Kidney capillary endothelial cell (primary cell): ENCODE results near the gene BACE2.

Experiments used
- DNase-seq: peaks from one replicate; pipeline ENCODE4 v3.0.0-alpha.2; 2018; ENCODE audit warnings: low spot score

Gene BACE2

DNA sequence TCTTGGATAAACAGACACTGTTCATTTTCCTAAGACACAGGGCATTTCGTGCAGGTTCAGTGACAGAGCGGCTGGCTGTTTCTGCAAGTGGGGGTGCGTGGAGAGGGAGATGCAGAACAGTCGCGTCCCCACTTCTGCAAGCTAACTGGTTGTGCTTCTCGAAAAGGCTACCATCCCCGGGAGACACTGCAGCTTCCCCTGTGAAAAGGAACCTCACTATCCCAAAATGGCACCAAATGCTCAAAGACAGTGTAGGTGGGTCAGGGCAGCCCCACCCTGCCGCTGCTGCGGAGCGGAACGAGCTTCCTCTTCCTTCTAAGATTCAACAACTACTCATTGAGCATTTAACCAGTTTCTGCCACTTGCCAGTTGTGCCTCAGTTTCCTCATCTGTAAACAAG, 19.2 kb upstream of the BACE2 start:
- DNase-seq = no peak

DNA sequence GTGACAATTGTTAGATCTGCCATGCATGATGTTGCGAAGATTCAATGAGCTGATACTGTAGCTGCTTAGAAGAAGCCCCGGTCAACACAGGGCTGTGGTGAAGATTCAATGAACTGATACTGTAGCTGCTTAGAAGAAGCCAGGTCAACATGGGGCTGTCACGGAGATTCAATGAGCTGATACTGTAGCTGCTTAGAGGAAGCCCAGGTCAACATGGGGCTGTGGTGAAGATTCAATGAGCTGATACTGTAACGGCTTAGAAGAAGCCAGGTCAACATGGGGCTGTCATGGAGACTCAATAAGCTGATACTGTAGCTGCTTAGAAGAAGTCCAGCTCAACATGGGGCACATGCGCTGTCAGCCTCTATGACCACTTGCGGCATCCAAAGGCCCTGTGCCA, 18.8 kb upstream of the BACE2 start:
- no peak for DNase-seq

DNA sequence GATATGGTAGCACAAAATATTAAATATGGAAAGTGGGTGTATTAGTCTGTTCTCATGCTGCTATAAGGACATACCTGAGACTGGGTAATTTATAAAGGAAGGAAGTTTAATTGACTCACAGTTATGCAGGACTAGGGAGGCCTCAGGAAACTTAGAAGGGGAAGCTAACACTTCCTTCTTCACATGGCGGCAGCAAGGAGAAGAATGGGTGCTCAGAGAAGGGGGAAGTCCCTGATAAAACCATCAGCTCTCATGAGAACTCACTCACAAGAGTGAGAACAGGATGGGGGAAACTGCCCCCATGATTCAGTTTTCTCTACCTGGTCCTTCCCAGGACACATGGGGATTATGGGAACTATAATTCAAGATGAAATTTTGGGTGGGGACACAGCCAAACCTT, 15.8 kb upstream of the BACE2 start:
- DNase-seq = peak; percentile 55

DNA sequence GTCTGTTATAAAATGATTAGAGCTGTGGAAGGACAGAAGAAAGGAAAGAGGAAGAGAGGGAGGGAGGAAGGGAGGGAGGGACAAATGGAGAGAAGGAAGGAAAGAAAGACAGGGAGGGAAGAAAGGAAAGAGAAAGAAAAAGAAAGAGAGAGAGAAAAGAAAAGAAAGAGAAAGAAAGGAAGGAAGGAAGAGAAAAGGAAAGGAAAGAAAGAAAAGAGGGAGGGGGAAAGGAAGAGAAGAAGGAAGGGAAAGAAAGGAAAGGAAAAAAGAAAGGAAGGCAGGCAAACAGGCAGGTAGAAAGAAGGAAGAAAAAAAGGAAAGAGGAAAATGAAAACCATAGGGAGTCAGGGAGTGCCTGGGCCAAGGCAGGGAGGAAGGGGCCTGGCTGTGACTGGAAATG, 14.5 kb upstream of the BACE2 start:
- DNase-seq = no peak

DNA sequence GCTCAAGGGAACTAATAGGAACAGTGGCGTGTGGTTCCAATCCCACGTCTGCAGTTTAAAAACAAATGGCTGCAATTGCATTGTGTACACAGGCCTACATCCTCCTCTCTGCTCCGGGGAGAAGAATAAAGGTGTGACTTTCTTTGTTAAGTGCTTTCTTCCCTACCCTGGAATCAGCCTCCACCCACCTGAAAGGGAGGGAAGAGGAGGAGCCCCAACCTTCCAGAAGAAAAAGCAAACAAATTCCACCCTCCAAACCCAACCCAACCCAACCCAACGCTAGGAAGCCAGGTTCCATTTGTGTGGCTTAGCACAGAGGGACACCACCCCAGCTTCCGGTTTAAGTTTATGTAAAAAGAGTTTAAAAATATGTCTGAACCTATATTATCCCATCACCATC, 11.8 kb upstream of the BACE2 start:
- DNase-seq = no peak

DNA sequence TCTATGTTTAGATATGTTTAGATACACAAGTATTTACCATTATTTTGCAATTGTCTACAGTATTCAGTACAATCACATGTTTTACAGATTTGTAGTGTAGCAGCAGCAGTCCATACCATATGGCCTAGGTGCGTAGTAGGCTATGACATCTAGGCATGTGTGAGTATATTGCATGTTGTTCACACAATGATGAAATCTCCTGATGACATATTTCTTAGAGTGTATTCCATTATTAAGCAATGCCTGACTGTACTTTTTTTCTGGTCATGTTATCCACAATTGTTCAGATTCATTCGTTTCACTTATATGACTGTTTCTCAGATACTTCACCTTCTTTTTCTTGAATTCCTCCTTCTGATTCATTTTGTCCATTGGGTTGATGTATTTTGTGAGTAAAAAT, 9.9 kb upstream of the BACE2 start:
- no peak for DNase-seq

DNA sequence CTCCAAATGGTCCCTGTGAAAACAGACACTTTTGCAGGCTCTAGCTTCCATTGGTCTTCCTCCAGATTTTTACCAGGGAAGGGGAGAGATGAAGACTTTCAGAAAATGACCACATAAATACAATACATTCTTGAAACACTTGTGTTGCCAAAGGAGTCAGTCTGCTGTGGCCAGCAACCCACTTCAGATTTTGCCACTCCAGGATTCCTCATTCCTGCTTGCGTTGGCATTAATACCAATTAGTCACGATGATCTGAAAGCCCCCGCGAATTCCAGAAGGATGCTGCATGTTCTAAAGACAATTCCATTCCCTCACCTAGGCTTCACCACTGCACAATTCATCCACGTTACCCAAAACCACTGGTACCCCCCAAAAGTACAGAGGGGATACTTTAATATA, 7.9 kb upstream of the BACE2 start:
- DNase-seq = no peak

DNA sequence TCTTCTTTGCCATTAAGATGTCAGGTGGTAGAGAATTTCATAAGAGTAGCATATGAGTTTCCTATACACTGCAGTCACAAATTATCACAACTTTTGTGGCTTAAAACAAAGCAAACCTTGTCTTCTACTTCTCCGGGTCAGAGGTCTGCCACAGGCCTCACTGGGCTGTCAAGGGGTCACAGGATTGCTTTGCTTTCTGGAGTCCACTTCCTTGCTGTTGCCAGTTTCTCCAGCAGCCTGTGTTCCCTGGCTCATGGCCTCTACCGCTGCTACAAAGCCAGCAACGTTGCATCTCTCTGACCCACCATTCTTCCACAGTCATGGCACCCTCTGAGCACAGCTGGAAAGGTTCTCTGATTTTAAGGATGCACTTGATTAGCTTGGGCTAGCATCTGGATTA, 6.5 kb upstream of the BACE2 start:
- DNase-seq = no peak

DNA sequence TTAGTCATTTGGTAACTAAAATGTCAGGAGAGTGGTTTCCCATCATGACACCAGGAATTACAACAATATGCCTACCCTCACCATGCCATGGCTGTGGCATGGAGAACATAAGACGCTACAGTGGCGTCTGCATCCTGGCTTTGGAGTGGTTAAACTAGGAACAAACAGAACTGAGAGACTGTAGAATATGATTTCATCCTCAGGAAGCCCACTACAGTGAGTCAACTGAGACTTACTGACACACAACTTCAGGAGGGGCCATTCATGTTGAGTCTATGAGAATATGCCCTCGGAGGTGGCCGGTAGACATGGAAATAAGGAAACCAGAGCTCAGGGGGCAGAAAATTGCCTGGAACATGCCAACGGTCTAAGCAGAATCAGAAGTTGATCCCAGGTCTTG, 5.9 kb upstream of the BACE2 start:
- DNase-seq = peak; percentile 67

DNA sequence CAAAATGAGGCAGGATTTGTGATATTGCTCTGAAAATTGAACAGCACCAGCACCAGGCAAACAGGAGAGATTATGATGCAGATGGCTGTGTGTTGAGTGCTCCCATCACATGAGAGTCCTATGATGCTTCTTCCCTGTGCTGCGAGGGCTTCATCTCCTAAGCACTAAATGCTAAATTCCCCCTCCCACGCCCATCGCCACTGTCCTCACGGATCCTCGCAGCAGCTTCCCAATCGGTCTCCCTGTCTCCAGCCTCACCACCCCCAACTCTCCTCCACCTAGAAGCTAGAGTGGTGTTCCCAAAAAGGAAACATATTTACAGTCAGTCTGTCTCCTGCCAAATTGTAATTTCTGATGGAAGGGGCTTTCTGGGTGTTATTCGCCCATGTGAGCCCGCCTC, 4.9 kb upstream of the BACE2 start:
- no peak for DNase-seq

DNA sequence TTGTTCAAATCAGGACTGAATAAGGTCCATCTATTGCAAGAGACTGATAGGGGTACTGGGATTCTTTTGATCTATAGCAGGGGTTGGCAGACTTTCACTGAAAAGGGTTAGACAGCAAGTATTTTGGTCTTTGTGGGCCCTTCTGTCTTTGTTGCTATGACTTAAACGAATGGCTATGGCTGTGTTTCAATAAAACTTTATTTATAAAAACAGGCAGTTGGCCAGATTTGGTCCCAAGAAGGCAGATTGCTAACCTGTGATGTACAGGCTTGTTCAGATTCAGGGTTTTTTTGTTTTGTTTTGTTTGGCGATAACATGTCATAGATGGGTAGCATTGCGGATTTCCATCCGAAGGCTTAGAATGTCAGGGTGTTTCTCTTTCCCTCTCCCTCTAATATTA, 3.9 kb upstream of the BACE2 start:
- DNase-seq = no peak

DNA sequence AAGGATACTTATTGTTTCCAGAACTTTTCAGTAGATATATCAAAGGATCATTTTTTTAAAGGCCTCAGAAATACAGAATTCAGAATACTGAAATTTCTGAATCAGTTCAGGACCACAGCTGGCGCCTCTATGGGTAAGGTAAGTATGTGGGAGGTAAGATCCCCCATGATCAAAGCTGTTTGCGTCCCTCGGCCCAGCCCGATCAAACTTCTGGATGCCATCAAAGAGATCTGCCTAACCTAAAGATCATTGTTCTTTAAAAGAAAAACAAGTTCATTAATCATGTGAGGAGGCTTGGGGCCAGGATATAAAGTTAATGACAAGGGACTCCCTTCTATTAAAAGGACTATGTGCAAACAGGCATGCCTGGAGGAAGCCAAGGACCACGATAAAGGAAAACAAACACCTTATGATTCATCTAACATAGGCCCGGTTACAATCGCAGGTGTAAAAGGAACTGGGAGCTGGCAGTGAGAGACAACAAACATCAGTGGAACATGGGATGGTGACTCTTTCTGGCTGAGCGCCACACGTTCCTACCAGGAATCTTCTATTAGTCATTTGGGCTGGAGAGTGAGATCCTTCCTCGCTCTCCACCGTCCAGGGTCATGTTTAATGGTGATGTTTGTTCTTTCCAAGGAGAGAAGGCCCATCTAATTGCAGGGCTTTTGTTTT, 2.8 kb upstream of the BACE2 start:
- peak; percentile 72 for DNase-seq

DNA sequence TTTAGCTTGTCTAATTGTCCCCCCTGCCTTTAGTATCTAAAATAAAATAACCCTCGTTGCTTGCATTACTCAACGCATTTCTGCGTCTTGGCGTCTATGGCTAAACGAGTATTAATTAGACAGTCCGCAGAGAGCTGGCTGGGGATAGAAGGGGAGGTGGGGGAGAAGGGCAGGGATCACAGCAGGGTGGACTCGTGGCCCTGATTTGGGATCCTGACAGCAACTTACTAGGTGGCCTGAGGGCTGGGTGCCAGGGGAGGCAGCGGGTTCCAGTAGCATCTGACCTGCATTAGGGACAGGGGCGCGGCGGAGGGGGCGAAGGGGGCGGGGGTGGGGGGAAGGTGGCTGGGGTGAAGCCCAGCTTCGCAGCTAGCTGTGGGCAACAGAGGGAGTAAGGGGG, 1.1 kb upstream of the BACE2 start:
- no peak for DNase-seq

DNA sequence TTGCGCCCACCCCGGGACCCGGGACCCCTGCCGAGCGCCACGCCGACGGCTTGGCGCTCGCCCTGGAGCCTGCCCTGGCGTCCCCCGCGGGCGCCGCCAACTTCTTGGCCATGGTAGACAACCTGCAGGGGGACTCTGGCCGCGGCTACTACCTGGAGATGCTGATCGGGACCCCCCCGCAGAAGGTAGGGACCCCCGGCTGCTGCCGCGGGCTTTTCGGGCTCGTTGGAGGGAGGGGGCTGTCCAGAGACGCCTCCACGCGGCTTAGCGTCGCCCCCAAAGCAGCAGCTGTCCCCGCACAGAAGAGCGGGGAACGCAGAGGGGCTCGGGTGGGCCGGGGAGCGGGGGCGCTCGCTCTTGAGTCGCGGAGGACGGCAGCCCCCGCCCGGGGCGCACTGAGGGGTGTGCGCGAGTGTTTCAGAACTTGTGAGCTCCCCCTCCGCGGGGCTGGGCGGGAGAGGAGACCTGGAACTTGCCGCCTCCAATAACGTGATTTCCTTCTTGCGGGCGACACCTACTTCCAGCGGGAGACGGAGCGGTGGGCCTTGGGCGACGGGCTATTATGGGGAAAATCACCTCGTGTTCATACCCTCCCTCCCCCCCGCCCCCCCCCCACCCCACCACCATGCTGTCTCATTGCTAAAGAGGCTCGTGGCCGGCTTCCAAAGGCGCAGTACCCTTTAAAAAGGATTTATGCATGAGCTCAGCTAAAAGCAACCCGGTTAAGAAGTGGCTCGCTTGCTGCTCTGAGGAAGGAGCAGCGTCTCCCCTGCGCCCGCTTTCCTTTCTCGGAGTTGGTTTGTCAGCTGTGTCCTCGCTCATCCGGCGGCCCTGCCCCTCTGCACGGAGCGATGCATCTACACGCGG, 664 bp downstream of the BACE2 start:
- DNase-seq = peak; percentile 55

DNA sequence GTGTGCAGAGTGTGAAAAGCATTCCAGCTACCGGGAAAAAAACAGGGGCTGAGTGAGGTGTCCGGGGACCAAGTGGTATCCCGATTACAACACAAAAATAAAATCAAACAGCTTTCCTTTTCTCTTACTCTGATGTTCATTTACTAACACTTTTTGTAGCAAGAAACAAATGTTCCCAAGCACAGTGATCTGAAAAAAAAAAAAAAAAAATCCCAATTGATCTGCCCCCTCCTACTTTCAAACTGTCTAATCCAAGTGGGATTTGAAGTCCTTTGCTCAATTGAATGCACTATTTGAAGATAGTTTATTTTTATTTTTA, 1.3 kb downstream of the BACE2 start:
- no peak for DNase-seq

DNA sequence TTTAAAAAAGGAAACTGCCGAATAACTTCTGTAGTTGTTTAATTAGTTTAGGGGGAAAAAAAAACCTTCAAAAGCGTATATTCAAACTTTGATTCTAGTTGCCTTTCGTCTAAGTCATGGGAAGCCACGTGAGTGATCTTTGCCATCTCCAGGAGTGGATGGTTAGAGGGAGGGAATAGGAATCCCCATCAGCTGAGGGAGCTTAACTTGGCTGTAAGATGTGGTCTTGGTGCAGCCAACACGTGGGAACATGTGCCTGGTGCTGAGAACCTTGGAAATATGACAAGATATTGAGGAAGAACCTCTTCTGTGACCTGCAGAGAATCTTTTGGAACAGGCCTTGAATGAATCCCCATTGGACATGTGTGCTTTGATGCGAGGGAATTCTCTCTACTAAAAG, 1.7 kb downstream of the BACE2 start:
- DNase-seq = no peak

DNA sequence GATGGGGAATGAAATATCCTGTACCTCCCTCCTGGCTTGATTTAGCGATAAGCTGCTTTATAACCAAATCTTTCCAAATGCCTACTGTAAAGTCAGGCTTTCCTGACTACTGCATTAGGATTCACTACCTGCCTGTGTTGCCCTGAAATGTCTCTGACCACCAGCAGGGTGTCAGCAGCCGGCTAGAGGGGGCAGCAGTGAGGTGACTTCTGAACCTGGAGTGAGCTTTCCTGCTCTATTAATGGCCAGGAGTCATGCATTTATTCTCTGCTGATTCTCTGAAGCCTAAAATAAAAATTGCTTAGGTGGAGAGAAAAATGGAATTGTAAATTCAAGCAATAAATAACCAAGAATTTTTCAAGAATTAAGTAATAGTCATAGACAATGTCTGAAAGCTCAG, 2.5 kb downstream of the BACE2 start:
- peak; percentile 60 for DNase-seq

DNA sequence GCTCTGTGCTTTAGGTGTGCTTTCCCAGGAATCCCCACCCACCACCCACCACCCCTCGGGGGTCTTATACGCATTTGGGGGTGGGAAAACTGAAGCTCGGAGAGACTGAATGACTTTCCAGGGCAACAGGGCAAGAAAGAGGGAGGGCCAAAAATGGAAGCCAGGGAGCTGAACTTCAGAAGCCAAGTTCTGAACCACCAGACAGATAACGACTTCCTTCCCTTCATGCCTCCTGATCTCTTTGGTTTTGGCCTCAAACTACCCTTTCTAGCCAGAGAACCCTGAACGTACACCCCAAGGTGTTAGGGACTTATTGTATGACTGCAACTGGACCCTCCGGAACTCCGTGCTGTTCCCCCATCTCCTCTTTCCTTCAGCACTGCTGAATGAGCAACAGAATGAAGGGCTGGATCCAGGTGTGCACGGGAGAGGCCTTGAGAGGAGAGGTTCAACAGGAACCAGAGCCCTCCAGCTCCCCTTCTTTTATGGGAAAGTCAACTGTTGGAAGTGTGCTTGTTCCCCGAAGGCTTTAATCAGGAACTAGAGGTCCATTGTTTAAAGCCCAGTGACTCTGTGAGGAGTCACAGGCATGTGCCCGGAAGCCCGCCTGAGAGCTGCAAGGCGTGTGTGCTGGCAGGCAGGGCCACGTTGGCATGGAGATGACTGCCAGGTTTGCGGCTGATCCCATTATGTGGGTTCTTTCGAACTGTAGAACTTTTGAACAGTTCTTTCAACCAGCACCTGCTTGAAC, 3.1 kb downstream of the BACE2 start:
- DNase-seq = peak; percentile 74

DNA sequence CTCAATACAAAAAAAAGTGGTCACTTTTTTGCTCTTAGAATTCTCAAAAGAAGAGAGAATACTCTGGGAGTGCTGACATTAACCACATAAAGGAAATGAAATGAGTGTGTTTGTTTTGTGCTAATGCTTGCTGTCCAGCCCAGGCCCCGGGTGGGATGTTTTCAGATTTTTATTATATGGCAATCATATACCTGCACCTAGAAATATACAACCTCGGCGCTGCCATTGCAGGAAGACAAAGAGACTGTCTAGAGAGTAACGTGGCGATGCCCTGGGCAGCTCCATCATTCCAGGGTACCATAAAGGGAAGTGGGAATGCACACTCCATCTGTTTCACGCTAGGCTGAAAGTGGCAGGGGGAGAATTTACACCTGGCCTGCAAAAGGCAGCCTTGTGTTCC, 7.1 kb downstream of the BACE2 start:
- no peak for DNase-seq

DNA sequence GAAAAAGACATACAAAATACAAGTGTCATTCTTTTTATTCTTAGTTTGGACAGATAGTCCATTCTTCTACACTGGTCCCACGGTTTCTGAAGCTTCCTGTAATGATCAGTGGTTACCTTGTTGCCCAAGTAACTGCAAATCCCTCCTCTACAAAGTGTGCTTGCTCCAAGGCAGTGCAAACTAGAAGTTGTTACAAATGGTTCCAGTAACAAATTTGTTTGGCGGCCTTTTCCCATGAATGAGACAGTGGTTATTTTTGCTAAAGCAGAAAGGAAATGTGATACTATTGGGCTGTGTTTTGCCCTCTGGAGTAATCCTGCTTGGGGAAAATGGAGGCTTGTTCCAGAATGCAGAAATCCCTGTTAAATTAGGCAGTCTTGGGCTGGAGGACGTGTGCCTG, 8.9 kb downstream of the BACE2 start:
- DNase-seq = no peak

DNA sequence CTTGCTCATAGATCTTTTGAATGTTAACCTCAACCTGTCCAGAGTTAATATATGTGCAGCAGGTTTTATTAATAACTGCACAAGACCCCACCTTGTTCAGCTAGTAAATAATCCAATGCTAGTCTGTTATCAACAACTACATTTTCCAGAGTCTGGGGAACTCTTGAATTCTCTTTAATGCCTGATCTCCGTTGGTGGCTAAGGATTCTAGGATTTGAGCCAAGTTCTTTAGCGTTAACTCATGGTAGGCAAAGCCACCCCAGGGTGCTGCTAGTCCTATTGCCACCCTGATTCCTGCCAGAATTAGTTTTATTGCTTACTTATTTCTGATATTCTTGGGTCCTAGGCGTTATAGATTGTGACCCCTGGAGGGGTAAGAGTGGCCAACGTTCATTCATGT, 12.8 kb downstream of the BACE2 start:
- no peak for DNase-seq

DNA sequence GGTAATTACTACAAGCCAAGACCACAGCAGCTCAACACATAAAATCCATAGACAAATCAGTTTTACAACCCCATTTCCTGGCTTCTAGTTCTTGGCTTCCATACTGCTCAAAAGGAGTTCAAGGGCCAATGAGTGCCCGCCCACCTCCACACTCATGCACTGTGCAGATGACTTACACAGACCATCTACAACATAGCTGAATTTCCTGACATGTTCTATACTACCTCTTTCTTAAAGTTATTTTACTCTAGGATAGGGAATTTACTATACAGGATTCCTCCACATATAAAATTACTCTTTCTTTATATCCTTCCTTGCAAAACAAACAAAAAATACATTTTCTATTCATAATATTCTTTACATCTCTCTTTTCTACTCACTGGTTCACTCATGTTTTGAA, 14.6 kb downstream of the BACE2 start:
- no peak for DNase-seq

DNA sequence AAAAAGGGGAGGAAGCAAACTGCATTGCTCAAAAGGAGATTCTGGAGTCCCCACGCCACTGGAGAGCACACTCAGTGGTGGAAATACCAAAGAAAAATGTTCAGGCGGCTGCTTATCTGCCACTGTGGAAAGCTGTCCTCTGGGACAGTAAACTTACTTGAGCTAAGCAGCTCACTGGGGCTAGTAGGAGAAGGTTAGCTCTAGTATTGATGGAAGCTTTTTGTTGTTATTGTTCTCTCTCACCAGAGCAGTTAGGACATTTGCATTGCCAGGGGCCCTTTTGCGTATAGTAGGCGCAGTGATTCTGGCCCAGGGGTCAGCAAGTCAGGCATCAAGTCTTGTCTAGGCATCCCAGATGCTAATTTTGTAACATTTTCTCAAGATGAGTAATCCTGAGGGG, 15.6 kb downstream of the BACE2 start:
- no peak for DNase-seq
